Hepatocyte (in vitro differentiated cells): Measurements from ENCODE around the gene MYMX. TPM values are rescaled to one million over a fixed set of nuclear protein-coding genes. Genes with fewer than 3 reads are reported as not detected.

Experiments
- DNase-seq: peaks from one replicate; pipeline ENCODE4 v3.0.0-alpha.2; 2016; ENCODE audit warnings: low spot score
- H2AFZ ChIP-seq: fragments of 200-600 bp; sonication (generic); 2 replicates; pipeline ENCODE4 v1.6.0; 2016; ENCODE audit warnings: antibody characterized with exemption, mild to moderate bottlenecking
- H3K27ac ChIP-seq: fragments of 200-600 bp; sonication (generic); 2 replicates; pipeline ENCODE4 v1.5.1; 2016; ENCODE audit warnings: mild to moderate bottlenecking
- H3K27me3 ChIP-seq: fragments of 200-600 bp; sonication (generic); 2 replicates; pipeline ENCODE4 v1.6.1; 2016
- H3K36me3 ChIP-seq: fragments of 200-600 bp; sonication (generic); replicated peaks from 2 replicates; pipeline ENCODE4 v1.5.1; 2016; ENCODE audit warnings: low read depth; ENCODE audit not compliant: insufficient read depth
- H3K4me1 ChIP-seq: fragments of 200-600 bp; sonication (generic); 2 replicates; pipeline ENCODE4 v1.5.1; 2016; ENCODE audit warnings: mild to moderate bottlenecking, moderate library complexity; ENCODE audit not compliant: insufficient read depth
- H3K4me2 ChIP-seq: fragments of 200-600 bp; sonication (generic); 2 replicates; pipeline ENCODE4 v1.6.0; 2016
- H3K4me3 ChIP-seq: fragments of 200-600 bp; sonication (generic); 2 replicates; pipeline ENCODE4 v1.5.1; 2016; ENCODE audit warnings: mild to moderate bottlenecking
- H3K79me2 ChIP-seq: fragments of 200-600 bp; sonication (generic); 2 replicates; pipeline ENCODE4 v1.6.0; 2017; ENCODE audit warnings: mild to moderate bottlenecking
- H3K9me2 ChIP-seq: fragments of 200-600 bp; sonication (generic); replicated peaks from 2 replicates; pipeline ENCODE4 v1.6.0; 2017; ENCODE audit warnings: mild to moderate bottlenecking; ENCODE audit not compliant: insufficient read depth
- H3K9me3 ChIP-seq: fragments of 200-600 bp; sonication (generic); 2 replicates; pipeline ENCODE4 v1.5.1; 2016; ENCODE audit warnings: low read depth, mild to moderate bottlenecking
- H4K20me1 ChIP-seq: fragments of 200-600 bp; sonication (generic); 2 replicates; pipeline ENCODE4 v1.6.0; 2016; ENCODE audit warnings: mild to moderate bottlenecking; ENCODE audit not compliant: insufficient read depth, poor library complexity, severe bottlenecking
- EZH2 ChIP-seq: fragments of 200-600 bp; sonication (generic); IDR thresholded peaks from 2 replicates; pipeline ENCODE4 v1.6.1; 2016; ENCODE audit warnings: antibody characterized with exemption, mild to moderate bottlenecking, borderline replicate concordance
- EZH2phosphoT487 ChIP-seq: fragments of 200-600 bp; sonication (generic); IDR thresholded peaks from one replicate; pipeline ENCODE4 v1.6.1; 2018; ENCODE audit warnings: antibody characterized with exemption, mild to moderate bottlenecking, low read depth, moderate library complexity; ENCODE audit not compliant: unreplicated experiment, severe bottlenecking
- WGBS: methylation state at CpG from one replicate; pipeline ENCODE4 v1.1.6; 2016; ENCODE audit warnings: low lambda C conversion rate; ENCODE audit errors: missing lambda C conversion rate; 5-methylcytosine and 5-hydroxymethylcytosine counted together
- polyA plus RNA-seq: library from polyadenylated mRNA; unstranded; fragments of >200 nt; fragmentation: Nextera tagmentation; extraction: Ambion mirVana; gene quantifications from 2 replicates; pipeline ENCODE4 v1.2.1, GENCODE V29; 2016
- total RNA-seq: library from RNA; depleted of rRNA; stranded (reverse); fragments of >200 nt; gene quantifications from 2 replicates; pipeline ENCODE4 v1.2.3, GENCODE V29; 2014
- TF ChIP-seq, protein P1 (sequence below): fragments of 200-600 bp; sonication (generic); IDR thresholded peaks from 2 replicates; pipeline ENCODE4 v1.5.1; 2016; ENCODE audit warnings: antibody characterized with exemption, mild to moderate bottlenecking; ENCODE audit not compliant: poor library complexity

MYMX gene
- total and polyA plus RNA-seq, 2 experiments from 2014 or later, result not detected

GRCh38 chr6:44201638-44202303 lies 15.0 kb upstream of the MYMX start:
- Histone ChIP-seq H3K4me2 (no peak overlapping the region), H3K27ac (peak overlapping the region; percentile 58), H2AFZ (no peak overlapping the region), H3K4me3 (no peak overlapping the region), H3K27me3 (no peaks in the 10 kb centered on the region), H3K4me1 (peaks cover 27% of the 10 kb centered on the region), H3K9me3 (no peaks in the 10 kb centered on the region), H3K9me2 (no peaks in the 10 kb centered on the region), H3K36me3 (no peaks in the 10 kb centered on the region), H3K79me2 (no peaks in the 10 kb centered on the region), H4K20me1 (no peaks in the 10 kb centered on the region)
- DNase-seq, result no peak
- TF ChIP-seq EZH2 (no peak), EZH2phosphoT487 (no peak)
- WGBS, result 84% methylated on average over 11 of the region's 11 CpGs

DNA sequence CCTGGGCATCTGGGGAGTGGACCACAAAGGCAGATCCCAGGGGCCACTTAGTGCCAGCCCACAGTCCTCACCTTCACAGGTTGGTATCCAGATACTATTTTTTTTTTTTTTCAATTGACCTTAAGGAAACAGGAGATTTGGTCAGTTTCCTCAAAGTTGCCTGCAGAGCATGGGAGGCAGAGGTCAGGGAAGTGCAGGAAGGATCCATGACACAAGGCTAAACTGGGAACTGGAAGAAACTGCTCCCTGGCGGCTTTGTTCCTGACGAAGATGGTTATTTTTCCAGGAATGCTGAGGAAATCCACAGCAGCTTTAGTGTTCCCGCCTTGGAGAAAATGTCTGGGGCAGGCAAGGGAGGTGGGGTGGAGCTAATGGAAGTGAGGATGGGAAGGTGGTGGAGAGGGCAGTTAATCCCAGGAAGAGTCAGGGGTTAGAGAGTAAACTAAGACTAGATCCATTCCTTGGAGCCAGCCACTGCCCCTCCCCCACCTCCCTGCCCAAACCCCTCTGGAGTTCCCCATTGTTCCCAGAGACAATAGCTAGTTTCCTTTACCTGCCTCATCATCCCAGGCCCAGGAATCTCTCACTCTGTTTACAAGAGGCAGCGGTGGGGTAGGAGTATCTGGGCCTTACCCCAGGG lies 14.3 kb upstream of the MYMX start:
- DNase-seq, result no peak
- Histone ChIP-seq H2AFZ (no peak overlapping the region), H3K9me3 (no peaks in the 10 kb centered on the region), H3K27ac (peak overlapping the region; percentile 68), H3K4me1 (peaks cover 27% of the 10 kb centered on the region), H3K4me3 (no peak overlapping the region), H3K79me2 (no peaks in the 10 kb centered on the region), H3K36me3 (no peaks in the 10 kb centered on the region), H3K27me3 (no peaks in the 10 kb centered on the region), H3K9me2 (no peaks in the 10 kb centered on the region), H3K4me2 (no peak overlapping the region), H4K20me1 (no peaks in the 10 kb centered on the region)
- no peak for TF ChIP-seq EZH2
- TF ChIP-seq EZH2phosphoT487, result no peak
- TF ChIP-seq, protein P1, sequence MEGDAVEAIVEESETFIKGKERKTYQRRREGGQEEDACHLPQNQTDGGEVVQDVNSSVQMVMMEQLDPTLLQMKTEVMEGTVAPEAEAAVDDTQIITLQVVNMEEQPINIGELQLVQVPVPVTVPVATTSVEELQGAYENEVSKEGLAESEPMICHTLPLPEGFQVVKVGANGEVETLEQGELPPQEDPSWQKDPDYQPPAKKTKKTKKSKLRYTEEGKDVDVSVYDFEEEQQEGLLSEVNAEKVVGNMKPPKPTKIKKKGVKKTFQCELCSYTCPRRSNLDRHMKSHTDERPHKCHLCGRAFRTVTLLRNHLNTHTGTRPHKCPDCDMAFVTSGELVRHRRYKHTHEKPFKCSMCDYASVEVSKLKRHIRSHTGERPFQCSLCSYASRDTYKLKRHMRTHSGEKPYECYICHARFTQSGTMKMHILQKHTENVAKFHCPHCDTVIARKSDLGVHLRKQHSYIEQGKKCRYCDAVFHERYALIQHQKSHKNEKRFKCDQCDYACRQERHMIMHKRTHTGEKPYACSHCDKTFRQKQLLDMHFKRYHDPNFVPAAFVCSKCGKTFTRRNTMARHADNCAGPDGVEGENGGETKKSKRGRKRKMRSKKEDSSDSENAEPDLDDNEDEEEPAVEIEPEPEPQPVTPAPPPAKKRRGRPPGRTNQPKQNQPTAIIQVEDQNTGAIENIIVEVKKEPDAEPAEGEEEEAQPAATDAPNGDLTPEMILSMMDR, result no peak
- 81% methylated on average over 4 of the region's 4 CpGs for WGBS

DNA sequence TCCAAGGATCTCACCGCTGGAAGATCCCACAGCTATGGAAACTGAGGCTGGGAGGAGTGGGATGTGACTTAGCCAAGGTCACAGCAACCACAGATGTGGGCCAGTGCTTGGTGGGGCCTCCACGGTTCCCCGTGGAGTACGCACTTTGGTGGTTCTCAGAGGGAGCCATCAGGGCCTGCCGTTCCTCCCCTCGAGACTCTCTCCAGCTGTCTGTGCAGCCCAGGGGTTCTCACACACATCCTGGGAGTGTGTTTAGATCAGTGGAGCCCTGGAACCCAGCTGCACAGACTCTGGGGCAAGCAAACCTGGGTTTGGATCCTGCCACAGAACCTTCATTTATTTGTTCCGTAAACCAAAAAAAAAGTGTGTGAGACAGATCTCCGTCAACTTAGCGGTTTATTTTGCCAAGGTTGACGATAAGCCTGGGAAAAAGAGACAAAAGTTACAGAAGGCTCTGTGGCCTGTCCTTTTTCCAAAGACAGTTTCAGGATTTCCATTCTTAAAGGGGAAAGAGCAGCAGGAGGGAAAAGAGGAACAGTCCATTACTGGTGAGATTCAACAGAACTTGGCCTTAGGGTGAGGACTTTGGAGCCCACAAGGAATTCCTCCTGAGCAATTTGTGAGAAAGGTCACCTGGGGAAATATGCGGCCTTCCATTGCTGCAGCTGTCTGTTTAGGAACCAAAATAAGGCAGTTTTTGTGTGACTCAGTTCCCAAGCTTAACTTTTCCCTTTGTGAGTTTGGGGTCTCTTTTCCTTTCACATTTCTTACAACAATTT lies 13.6 kb upstream of the MYMX start:
- peak overlapping the region; percentile 68 for H3K27ac ChIP-seq

More for the DNA sequence above, 13.6 kb upstream of the MYMX start:
- Histone ChIP-seq H3K4me1 (peaks cover 27% of the 10 kb centered on the region), H3K9me2 (no peaks in the 10 kb centered on the region), H4K20me1 (no peaks in the 10 kb centered on the region), H2AFZ (no peak overlapping the region), H3K79me2 (no peaks in the 10 kb centered on the region), H3K4me2 (peak overlapping the region; percentile 7), H3K4me3 (no peak overlapping the region), H3K9me3 (no peaks in the 10 kb centered on the region), H3K36me3 (no peaks in the 10 kb centered on the region), H3K27me3 (no peaks in the 10 kb centered on the region)
- no peak for TF ChIP-seq EZH2phosphoT487
- TF ChIP-seq EZH2, result no peak
- TF ChIP-seq, protein P1, result no peak
- WGBS, result 77% methylated on average over 11 of the region's 11 CpGs
- no peak for DNase-seq
